B cell (primary cell): ENCODE measurements around the gene NAV2.

Experiments
- CTCF ChIP-seq: fragments of 200-600 bp; IDR thresholded peaks from one replicate; pipeline ENCODE4 v1.8.0; 2022; ENCODE audit warnings: antibody characterized with exemption, mild to moderate bottlenecking
- EZH2 ChIP-seq: IDR thresholded peaks from 2 replicates; pipeline ENCODE4 v1.6.1; 2012; ENCODE audit warnings: borderline replicate concordance, low read depth, mild to moderate bottlenecking, moderate library complexity, low read length; ENCODE audit not compliant: insufficient read depth, poor library complexity, severe bottlenecking

DNA sequence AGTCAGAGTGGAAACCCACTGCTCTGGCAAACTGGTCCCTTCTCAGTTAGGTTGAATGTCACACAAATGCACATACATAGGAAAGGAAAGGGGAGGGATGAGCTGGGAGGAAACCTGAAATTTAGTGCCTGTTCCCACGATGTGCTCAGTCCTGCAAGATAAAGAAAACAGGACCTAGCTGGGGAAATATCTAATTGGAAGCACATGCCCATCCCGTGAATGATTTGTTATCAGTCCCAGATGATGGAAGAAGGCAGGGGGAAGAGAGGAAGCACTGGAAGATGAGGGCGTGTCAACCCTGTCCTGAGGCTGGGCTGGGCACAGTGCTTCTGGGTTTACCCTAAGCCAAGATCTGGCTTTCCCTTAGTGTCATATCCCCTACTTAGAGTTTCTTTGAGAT is 173.9 kb downstream of the NAV2 start:
- TF ChIP-seq CTCF = no peak
- no peak for TF ChIP-seq EZH2
